Stomach smooth muscle (tissue), 2 donors: Measurements from ENCODE around the gene DHCR24.

Experiments used
- H3K27ac ChIP-seq: one replicate; pipeline ENCODE4 v1.7.0; 2013; ENCODE audit warnings: mild to moderate bottlenecking, low read length, inconsistent platforms
- H3K27me3 ChIP-seq, 2 donors: one replicate each; pipeline ENCODE4 v1.7.0; 2013; ENCODE audit warnings: low read length in 2 of 2; ENCODE audit not compliant: insufficient read depth in 2 of 2, control insufficient read depth in 1 of 2
- H3K36me3 ChIP-seq, 2 donors: one replicate each; pipeline ENCODE4 v1.7.0; 2013; ENCODE audit warnings: low read length in 2 of 2; ENCODE audit not compliant: control insufficient read depth in 2 of 2, insufficient read depth in 2 of 2
- H3K4me1 ChIP-seq: one replicate; pipeline ENCODE4 v1.7.0; 2013; ENCODE audit warnings: low read length; ENCODE audit not compliant: control insufficient read depth, insufficient read depth
- H3K4me3 ChIP-seq, 2 donors: one replicate each; pipeline ENCODE4 v1.7.0; 2013; ENCODE audit warnings: low read length in 2 of 2
- H3K9ac ChIP-seq, 2 donors: one replicate each; pipeline ENCODE4 v1.7.0; 2013; ENCODE audit warnings: low read length in 2 of 2, mild to moderate bottlenecking in 1 of 2
- H3K9me3 ChIP-seq, 2 donors: one replicate each; pipeline ENCODE4 v1.7.0; 2013; ENCODE audit warnings: low read length in 2 of 2; ENCODE audit not compliant: control insufficient read depth in 2 of 2
- donor health status: healthy.
- donor health status: Pancreatic carcinoma.

DHCR24 gene

GRCh38 chr1:54826226-54826816 is 60.7 kb downstream of the DHCR24 start:
- Histone ChIP-seq H3K9me3 (peaks cover 10 to 15% of the 10 kb centered on the region in 2 donors), H3K9ac (no peak overlapping the region), H3K4me1 (no peaks in the 10 kb centered on the region), H3K36me3 (no peaks in the 10 kb centered on the region), H3K4me3 (no peak overlapping the region), H3K27ac (no peak overlapping the region), H3K27me3 (no peaks in the 10 kb centered on the region)

- Histone ChIP-seq H3K4me3 (no peak overlapping the region), H3K9me3 (peaks cover 10 to 15% of the 10 kb centered on the region in 2 donors), H3K27me3 (no peaks in the 10 kb centered on the region), H3K36me3 (no peaks in the 10 kb centered on the region), H3K9ac (no peak overlapping the region), H3K27ac (no peak overlapping the region), H3K4me1 (no peaks in the 10 kb centered on the region)
Measured at GRCh38 chr1:54825696-54826095, 61.3 kb downstream of the DHCR24 start.

- Histone ChIP-seq H3K4me1 (no peaks in the 10 kb centered on the region), H3K27me3 (no peaks in the 10 kb centered on the region), H3K9ac (no peak overlapping the region), H3K4me3 (no peak overlapping the region), H3K27ac (no peak overlapping the region), H3K9me3 (peaks cover 6 to 9% of the 10 kb centered on the region in 2 donors), H3K36me3 (no peaks in the 10 kb centered on the region)
Measured at GRCh38 chr1:54823670-54824069, 63.3 kb downstream of the DHCR24 start.

GRCh38 chr1:54819733-54820132 is 67.3 kb downstream of the DHCR24 start:
- no peak overlapping the region for H3K9ac ChIP-seq

GRCh38 chr1:54819195-54819536 is 67.8 kb downstream of the DHCR24 start:
- Histone ChIP-seq H3K9me3 (peaks cover 3 to 5% of the 10 kb centered on the region in 2 donors), H3K36me3 (no peaks in the 10 kb centered on the region), H3K27ac (no peak overlapping the region), H3K27me3 (no peaks in the 10 kb centered on the region), H3K4me1 (no peaks in the 10 kb centered on the region), H3K4me3 (no peak overlapping the region), H3K9ac (no peak overlapping the region)

More at GRCh38 chr1:54819733-54820132, 67.3 kb downstream of the DHCR24 start:
- H3K36me3 ChIP-seq = no peaks in the 10 kb centered on the region
- no peak overlapping the region for H3K27ac ChIP-seq
- H3K27me3 ChIP-seq = no peaks in the 10 kb centered on the region
- H3K4me3 ChIP-seq = no peak overlapping the region
- H3K4me1 ChIP-seq = no peaks in the 10 kb centered on the region
- peaks cover 3 to 6% of the 10 kb centered on the region in 2 donors for H3K9me3 ChIP-seq

- Histone ChIP-seq H3K9ac (no peak overlapping the region), H3K27ac (no peak overlapping the region), H3K36me3 (no peaks in the 10 kb centered on the region), H3K4me1 (no peaks in the 10 kb centered on the region), H3K9me3 (peaks cover 1 to 3% of the 10 kb centered on the region in 2 donors), H3K4me3 (no peak overlapping the region), H3K27me3 (no peaks in the 10 kb centered on the region)
Measured at GRCh38 chr1:54818461-54819194, 68.4 kb downstream of the DHCR24 start.

- Histone ChIP-seq H3K27me3 (peaks cover 0 to 2% of the 10 kb centered on the region in 2 donors), H3K36me3 (no peaks in the 10 kb centered on the region), H3K9ac (no peak overlapping the region), H3K4me1 (no peaks in the 10 kb centered on the region), H3K27ac (no peak overlapping the region), H3K9me3 (no peaks in the 10 kb centered on the region), H3K4me3 (no peak overlapping the region)
Measured at GRCh38 chr1:54816951-54817350, 70.0 kb downstream of the DHCR24 start.

GRCh38 chr1:54816130-54816529 is 70.9 kb downstream of the DHCR24 start:
- Histone ChIP-seq H3K4me3 (no peak overlapping the region), H3K4me1 (no peaks in the 10 kb centered on the region), H3K27ac (no peak overlapping the region), H3K9me3 (no peaks in the 10 kb centered on the region), H3K9ac (no peak overlapping the region), H3K27me3 (peaks cover 0 to 2% of the 10 kb centered on the region in 2 donors), H3K36me3 (no peaks in the 10 kb centered on the region)

GRCh38 chr1:54815086-54815876 is 71.7 kb downstream of the DHCR24 start:
- Histone ChIP-seq H3K9me3 (no peaks in the 10 kb centered on the region), H3K36me3 (no peaks in the 10 kb centered on the region), H3K4me3 (no peak overlapping the region), H3K27me3 (peaks cover 0 to 3% of the 10 kb centered on the region in 2 donors), H3K9ac (no peak overlapping the region), H3K27ac (no peak overlapping the region), H3K4me1 (no peaks in the 10 kb centered on the region)

GRCh38 chr1:54814571-54814970 is 72.4 kb downstream of the DHCR24 start:
- peaks cover 0 to 3% of the 10 kb centered on the region in 2 donors for H3K27me3 ChIP-seq
- H3K9ac ChIP-seq = no peak overlapping the region
- no peaks in the 10 kb centered on the region for H3K4me1 ChIP-seq
- no peaks in the 10 kb centered on the region for H3K36me3 ChIP-seq
- no peak overlapping the region for H3K27ac ChIP-seq
- no peaks in the 10 kb centered on the region for H3K9me3 ChIP-seq
- no peak overlapping the region for H3K4me3 ChIP-seq
